C4-2B (cell line): Measurements from ENCODE around the gene RAX.

Experiments
- H3K27ac ChIP-seq: fragments of 450-650 bp; 2 replicates; pipeline ENCODE4 v1.5.1; 2017
- CTCF ChIP-seq: fragments of 450-650 bp; conservative IDR thresholded peaks from 2 replicates; pipeline ENCODE4 v1.5.1; 2017; ENCODE audit warnings: mild to moderate bottlenecking
- ZFX ChIP-seq: fragments of 450-650 bp; IDR thresholded peaks from 2 replicates; pipeline ENCODE4 v1.6.1; 2017

RAX gene

GRCh38 chr18:59282341-59282740 lies 9.1 kb upstream of the RAX start:
- TF ChIP-seq ZFX, result no peak
- TF ChIP-seq CTCF, result no peak
- H3K27ac ChIP-seq, result no peak overlapping the region

- TF ChIP-seq ZFX (no peak), CTCF (no peak)
These were observed 6.5 kb upstream of the RAX start for GRCh38 chr18:59279722-59280121.

GRCh38 chr18:59279193-59279592 lies 5.9 kb upstream of the RAX start:
- TF ChIP-seq ZFX, result no peak
- TF ChIP-seq CTCF, result no peak
- no peak overlapping the region for H3K27ac ChIP-seq

More at GRCh38 chr18:59279722-59280121, 6.5 kb upstream of the RAX start:
- H3K27ac ChIP-seq, result no peak overlapping the region

- H3K27ac ChIP-seq, result no peak overlapping the region
- TF ChIP-seq CTCF (no peak), ZFX (no peak)
These were observed 5.5 kb upstream of the RAX start for GRCh38 chr18:59278793-59279192.

- H3K27ac ChIP-seq, result no peak overlapping the region
- no peak for TF ChIP-seq CTCF
- TF ChIP-seq ZFX, result no peak
These were observed 2.8 kb upstream of the RAX start for GRCh38 chr18:59276047-59276446.

- H3K27ac ChIP-seq, result no peak overlapping the region
- TF ChIP-seq CTCF (no peak), ZFX (no peak)
These were observed 2.2 kb upstream of the RAX start for GRCh38 chr18:59275406-59275949.

GRCh38 chr18:59274533-59274928 lies 1.3 kb upstream of the RAX start:
- no peak overlapping the region for H3K27ac ChIP-seq
- TF ChIP-seq CTCF, result no peak
- TF ChIP-seq ZFX, result no peak
